22Rv1 (cell line): ENCODE data around the gene MFF.

ENCODE experiments used
- H3K27ac ChIP-seq: fragments of 450-650 bp; 2 replicates; pipeline ENCODE4 v1.5.1; 2017
- ZFX ChIP-seq: fragments of 450-650 bp; IDR thresholded peaks from 2 replicates; pipeline ENCODE4 v1.6.1; 2017; ENCODE audit warnings: antibody characterized with exemption, borderline replicate concordance
- TF ChIP-seq, protein P1 (sequence below): fragments of 450-650 bp; IDR thresholded peaks from 2 replicates; pipeline ENCODE4 v1.5.1; 2017; ENCODE audit warnings: mild to moderate bottlenecking

Gene MFF, protein sequence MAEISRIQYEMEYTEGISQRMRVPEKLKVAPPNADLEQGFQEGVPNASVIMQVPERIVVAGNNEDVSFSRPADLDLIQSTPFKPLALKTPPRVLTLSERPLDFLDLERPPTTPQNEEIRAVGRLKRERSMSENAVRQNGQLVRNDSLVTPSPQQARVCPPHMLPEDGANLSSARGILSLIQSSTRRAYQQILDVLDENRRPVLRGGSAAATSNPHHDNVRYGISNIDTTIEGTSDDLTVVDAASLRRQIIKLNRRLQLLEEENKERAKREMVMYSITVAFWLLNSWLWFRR

DNA sequence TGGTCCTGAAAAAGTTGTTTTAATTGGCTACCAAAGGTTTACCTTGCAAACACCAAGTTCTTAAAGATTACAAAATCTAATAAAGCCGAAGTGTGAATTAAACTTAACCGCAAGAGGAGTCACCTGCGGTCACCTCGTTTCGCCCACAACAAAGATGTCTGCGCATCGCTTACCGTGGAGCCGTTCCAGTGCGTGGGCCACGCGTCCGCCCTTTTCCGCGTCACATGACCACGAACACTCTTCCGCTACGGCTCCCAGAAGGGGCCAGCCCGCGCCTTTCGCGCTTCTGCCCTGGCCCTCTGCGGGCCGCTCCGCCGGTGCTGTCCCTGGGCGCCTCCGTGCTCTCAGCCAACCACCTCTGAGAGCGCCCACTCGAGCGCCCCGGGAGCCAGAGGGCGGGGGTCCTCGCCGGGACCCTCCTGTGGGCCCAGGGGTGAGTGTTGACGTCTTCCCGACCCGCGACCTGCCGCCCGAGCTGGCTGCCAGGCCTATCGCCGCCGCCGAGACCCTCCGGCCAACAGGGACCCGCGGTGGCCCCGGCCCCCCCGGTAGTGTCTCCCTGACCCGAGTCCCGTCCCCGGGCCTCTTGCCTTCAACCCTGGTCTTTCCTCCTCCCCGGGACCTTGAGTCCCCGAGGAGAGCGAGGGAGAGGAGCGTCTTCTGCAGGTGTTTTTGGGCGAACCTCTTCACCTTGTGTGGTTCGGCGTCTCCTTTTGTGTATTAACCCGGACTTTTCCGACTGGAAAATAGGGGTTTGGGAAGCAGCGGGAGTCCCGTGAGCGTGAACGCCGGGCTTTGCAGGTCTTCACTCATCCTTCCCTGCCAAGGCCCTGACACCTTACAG lies at the start of gene MFF:
Gene MFF, plus strand, starts transcription at position 257 of the 844 bp plus-strand sequence. CDS start 5,415 bp downstream, outside the sequence.
- TF ChIP-seq ZFX: no peak
- TF ChIP-seq, protein P1, sequence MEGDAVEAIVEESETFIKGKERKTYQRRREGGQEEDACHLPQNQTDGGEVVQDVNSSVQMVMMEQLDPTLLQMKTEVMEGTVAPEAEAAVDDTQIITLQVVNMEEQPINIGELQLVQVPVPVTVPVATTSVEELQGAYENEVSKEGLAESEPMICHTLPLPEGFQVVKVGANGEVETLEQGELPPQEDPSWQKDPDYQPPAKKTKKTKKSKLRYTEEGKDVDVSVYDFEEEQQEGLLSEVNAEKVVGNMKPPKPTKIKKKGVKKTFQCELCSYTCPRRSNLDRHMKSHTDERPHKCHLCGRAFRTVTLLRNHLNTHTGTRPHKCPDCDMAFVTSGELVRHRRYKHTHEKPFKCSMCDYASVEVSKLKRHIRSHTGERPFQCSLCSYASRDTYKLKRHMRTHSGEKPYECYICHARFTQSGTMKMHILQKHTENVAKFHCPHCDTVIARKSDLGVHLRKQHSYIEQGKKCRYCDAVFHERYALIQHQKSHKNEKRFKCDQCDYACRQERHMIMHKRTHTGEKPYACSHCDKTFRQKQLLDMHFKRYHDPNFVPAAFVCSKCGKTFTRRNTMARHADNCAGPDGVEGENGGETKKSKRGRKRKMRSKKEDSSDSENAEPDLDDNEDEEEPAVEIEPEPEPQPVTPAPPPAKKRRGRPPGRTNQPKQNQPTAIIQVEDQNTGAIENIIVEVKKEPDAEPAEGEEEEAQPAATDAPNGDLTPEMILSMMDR: peak; percentile 66
- peak within 1 kb of the TSS; percentile 69 for H3K27ac ChIP-seq

DNA sequence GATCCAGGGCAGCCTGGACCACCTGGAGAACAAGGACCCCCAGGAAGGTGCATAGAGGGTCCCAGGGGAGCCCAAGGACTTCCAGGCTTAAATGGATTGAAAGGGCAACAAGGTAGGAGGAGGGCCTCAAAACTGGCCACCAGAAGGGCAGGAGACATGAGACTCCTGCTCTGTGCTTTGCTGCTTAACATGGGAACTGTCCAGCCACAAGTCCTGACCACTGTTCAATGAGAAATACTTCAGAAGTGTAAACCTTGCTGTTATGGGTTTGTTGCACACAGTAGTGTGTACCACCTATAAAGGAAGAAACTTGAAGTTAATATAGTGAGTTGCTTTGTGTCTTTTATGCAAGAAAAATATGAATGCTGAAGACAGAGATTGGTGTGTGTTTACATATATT lies 44.2 kb upstream of the MFF start:
- TF ChIP-seq, protein P1: no peak
- TF ChIP-seq ZFX: no peak
- no peak overlapping the region for H3K27ac ChIP-seq

- TF ChIP-seq ZFX: no peak
- TF ChIP-seq, protein P1: no peak
- no peak overlapping the region for H3K27ac ChIP-seq
Observed at GRCh38 chr2:227285741-227286236, 39.3 kb upstream of the MFF start.

DNA sequence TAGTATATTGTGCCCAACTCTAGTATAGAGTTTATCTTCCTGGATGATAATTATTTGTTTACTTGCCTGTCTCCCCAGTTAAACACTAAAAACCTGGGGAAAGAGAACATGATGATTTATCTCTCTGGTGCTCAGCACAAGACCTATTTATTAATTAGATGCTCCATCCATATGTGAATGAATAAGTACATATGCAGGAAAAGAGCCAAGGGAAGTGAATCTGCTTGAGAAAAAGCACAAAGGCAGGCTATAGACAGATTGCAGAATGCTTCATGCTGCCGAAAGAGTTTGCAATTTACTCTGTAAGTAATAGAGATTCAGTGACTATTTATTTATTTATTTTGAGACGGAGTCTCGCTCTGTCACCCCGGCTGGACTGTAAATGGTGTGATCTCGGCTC lies 37.3 kb upstream of the MFF start:
- no peak overlapping the region for H3K27ac ChIP-seq
- TF ChIP-seq, protein P1: no peak
- TF ChIP-seq ZFX: no peak

DNA sequence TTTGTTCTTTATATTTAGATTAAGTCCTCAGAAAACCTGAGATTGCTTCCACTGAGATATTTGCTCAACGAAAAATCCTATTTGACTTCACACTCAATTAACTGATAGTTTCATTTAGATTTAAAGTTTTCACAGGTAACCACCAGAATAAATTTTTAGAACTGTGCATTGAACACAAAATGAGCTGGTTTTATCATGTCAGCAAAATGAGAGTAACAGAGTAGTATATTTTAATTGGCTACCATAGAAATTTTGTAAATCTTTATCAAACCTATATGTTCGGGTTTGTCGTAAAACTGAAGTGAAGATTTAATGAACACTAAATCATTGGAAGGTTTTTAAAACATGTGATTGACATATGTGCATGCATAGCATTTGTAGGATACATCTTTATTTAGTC lies 32.7 kb upstream of the MFF start:
- H3K27ac ChIP-seq: no peak overlapping the region
- TF ChIP-seq ZFX: no peak
- TF ChIP-seq, protein P1: no peak

DNA sequence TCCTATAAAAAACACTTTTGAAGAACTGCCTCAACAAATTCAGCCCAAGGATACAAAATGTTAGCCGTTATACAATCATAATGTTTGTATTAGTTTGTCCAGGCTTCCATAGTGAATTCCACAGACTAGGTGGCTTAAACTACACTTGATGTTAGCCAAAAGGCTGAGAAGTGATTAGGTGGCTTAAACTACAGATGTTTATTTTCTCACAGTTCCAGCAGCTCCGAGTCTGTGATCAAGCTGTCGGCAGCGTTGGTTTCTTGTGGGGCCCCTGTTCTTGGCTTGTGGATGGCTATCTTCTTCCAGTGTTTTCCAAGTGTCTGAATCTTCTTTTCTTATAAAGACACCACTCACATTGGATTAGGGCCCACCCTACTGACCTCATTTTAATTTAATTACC lies 31.5 kb upstream of the MFF start:
- no peak for TF ChIP-seq ZFX
- no peak overlapping the region for H3K27ac ChIP-seq

DNA sequence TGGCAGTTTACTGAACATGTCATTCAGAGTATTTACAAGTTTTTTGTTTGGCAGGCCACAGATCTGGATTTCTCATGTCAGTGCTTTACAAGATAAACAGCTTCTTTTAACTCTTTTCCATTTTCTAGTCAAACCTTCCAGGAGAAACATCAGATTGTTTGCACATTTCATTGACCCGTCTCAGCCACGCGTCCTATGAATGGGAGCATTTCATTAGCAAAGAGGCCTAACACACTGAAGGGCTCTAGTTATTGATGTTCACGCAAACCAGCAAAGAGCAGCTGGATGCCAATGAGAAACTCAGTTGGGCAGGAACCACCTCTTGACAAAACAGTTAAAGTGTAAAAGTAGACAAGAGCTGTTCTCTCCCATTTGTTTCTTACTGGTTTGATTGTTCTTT lies 29.2 kb upstream of the MFF start:
- no peak overlapping the region for H3K27ac ChIP-seq
- no peak for TF ChIP-seq ZFX
- TF ChIP-seq, protein P1: no peak
